Ectodermal cell (in vitro differentiated cells): Measurements from ENCODE around the gene PSME4.
"Not testable (repeated sequence)": the region's sequence is repeated elsewhere in the genome, so short reads cannot be mapped to it uniquely, and the experiment has no call there.

Source experiments
- H3K27ac ChIP-seq: 2 replicates; pipeline ENCODE4 v1.7.0; 2013; ENCODE audit warnings: mild to moderate bottlenecking, low read depth, low read length; ENCODE audit not compliant: insufficient read depth, poor library complexity, severe bottlenecking
- H3K27me3 ChIP-seq: 2 replicates; pipeline ENCODE4 v1.7.0; 2013; ENCODE audit warnings: mild to moderate bottlenecking, low read length; ENCODE audit not compliant: insufficient read depth, control insufficient read depth, poor library complexity, severe bottlenecking
- H3K36me3 ChIP-seq: one replicate; pipeline ENCODE4 v1.7.0; 2013; ENCODE audit warnings: low read length; ENCODE audit not compliant: control insufficient read depth, insufficient read depth
- H3K4me1 ChIP-seq: one replicate; pipeline ENCODE4 v1.7.0; 2013; ENCODE audit warnings: low read length; ENCODE audit not compliant: control insufficient read depth, insufficient read depth
- H3K4me3 ChIP-seq: 2 replicates; pipeline ENCODE4 v1.7.0; 2013; ENCODE audit warnings: low read depth, low read length, control low read depth; ENCODE audit not compliant: insufficient read depth
- H3K9me3 ChIP-seq: 2 replicates; pipeline ENCODE4 v1.7.0; 2013; ENCODE audit warnings: mild to moderate bottlenecking, low read length, moderate library complexity; ENCODE audit not compliant: control insufficient read depth
- WGBS, 2 experiments: methylation state at CpG; one replicate each; pipeline ENCODE4 v1.1.7; 2013; ENCODE audit warnings: missing lambda C conversion rate in 2 of 2; 5-methylcytosine and 5-hydroxymethylcytosine counted together

PSME4 gene

GRCh38 chr2:53939656-53940055 lies 31.1 kb downstream of the PSME4 start:
- Histone ChIP-seq H3K27me3 (no peaks in the 10 kb centered on the region), H3K4me1 (no peaks in the 10 kb centered on the region), H3K9me3 (no peaks in the 10 kb centered on the region), H3K27ac (no peak overlapping the region), H3K36me3 (peaks cover 13% of the 10 kb centered on the region), H3K4me3 (no peak overlapping the region)
- WGBS, 2 experiments = 96 to 100% methylated on average over 2 to 4 of the region's 4 CpGs

GRCh38 chr2:53938904-53939303 lies 31.9 kb downstream of the PSME4 start:
- peaks cover 13% of the 10 kb centered on the region for H3K36me3 ChIP-seq
- no peak overlapping the region for H3K4me3 ChIP-seq
- no peaks in the 10 kb centered on the region for H3K4me1 ChIP-seq
- WGBS, 2 experiments = 94 to 99% methylated on average over 1 to 2 of the region's 3 CpGs
- no peaks in the 10 kb centered on the region for H3K9me3 ChIP-seq
- H3K27me3 ChIP-seq = no peaks in the 10 kb centered on the region
- no peak overlapping the region for H3K27ac ChIP-seq

GRCh38 chr2:53933329-53933728 lies 37.5 kb downstream of the PSME4 start:
- H3K9me3 ChIP-seq = no peaks in the 10 kb centered on the region
- 84 to 94% methylated on average over 8 of the region's 8 CpGs for WGBS, 2 experiments
- no peaks in the 10 kb centered on the region for H3K4me1 ChIP-seq
- peaks cover 42% of the 10 kb centered on the region for H3K36me3 ChIP-seq
- no peak overlapping the region for H3K4me3 ChIP-seq
- no peaks in the 10 kb centered on the region for H3K27me3 ChIP-seq
- H3K27ac ChIP-seq = no peak overlapping the region

- not testable (repeated sequence) for H3K4me1 ChIP-seq, H3K27ac ChIP-seq, H3K27me3 ChIP-seq, H3K9me3 ChIP-seq, H3K4me3 ChIP-seq
- WGBS, 2 experiments = 89 to 93% methylated on average over 8 of the region's 8 CpGs
- peaks cover 54% of the 10 kb centered on the region for H3K36me3 ChIP-seq
Measured at GRCh38 chr2:53926321-53926720, 44.5 kb downstream of the PSME4 start.

GRCh38 chr2:53913721-53914120 lies 57.1 kb downstream of the PSME4 start:
- H3K4me1 ChIP-seq = no peaks in the 10 kb centered on the region
- 95 to 100% methylated on average over 3 of the region's 3 CpGs for WGBS, 2 experiments
- no peaks in the 10 kb centered on the region for H3K27me3 ChIP-seq
- H3K27ac ChIP-seq = no peak overlapping the region
- no peaks in the 10 kb centered on the region for H3K9me3 ChIP-seq
- H3K4me3 ChIP-seq = no peak overlapping the region
- H3K36me3 ChIP-seq = peaks cover 9% of the 10 kb centered on the region

GRCh38 chr2:53911434-53912189 lies 59.2 kb downstream of the PSME4 start:
- Histone ChIP-seq H3K27me3 (no peaks in the 10 kb centered on the region), H3K4me3 (no peak overlapping the region), H3K9me3 (no peaks in the 10 kb centered on the region), H3K27ac (no peak overlapping the region), H3K36me3 (peaks cover 4% of the 10 kb centered on the region), H3K4me1 (no peaks in the 10 kb centered on the region)
- 82 to 100% methylated on average over 1 to 3 of the region's 4 CpGs for WGBS, 2 experiments

DNA sequence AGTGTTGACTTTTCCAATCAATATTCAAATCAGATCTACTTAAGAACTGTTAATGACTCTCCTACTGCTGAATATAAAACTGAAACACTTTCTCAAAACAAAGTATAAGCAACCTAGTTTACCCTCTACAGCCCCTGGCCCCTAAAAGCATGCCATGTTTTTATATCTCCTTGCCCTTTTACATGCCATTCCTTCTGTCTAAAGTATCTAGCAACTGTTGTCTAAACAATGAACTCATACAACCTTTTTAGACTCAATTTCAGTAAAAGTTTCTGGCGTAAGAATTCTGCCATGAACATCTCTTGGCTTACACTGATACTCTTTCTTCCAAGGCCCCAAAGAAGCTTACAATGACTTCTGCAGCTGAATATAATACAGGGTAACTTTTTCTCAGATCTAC lies 63.2 kb downstream of the PSME4 start:
- no peaks in the 10 kb centered on the region for H3K9me3 ChIP-seq
- H3K4me3 ChIP-seq = no peak overlapping the region
- H3K27ac ChIP-seq = no peak overlapping the region
- peaks cover 25% of the 10 kb centered on the region for H3K36me3 ChIP-seq
- H3K27me3 ChIP-seq = no peaks in the 10 kb centered on the region
- WGBS, 2 experiments = 89 to 96% methylated on average over 1 of the region's 1 CpG
- no peaks in the 10 kb centered on the region for H3K4me1 ChIP-seq

DNA sequence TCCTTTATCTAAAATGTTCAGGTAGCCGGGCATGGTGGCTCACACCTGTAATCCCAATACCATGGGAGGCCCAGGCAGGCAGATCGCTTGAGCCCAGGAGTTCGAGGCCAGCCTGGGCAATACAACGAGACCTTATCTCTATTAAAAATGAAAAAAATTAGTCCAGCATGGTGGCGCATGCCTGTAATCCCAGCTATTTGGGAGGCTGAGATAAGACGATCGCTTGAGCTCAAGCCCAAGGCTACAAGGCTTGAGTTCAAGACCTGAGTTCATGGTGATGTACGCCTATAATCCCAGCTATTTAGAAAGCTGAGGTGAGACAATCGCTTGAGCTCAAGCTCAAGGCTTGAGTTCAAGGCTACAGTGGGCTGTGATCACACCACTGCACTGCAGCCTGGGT lies 65.4 kb downstream of the PSME4 start:
- H3K4me1 ChIP-seq = no peaks in the 10 kb centered on the region
- no peak overlapping the region for H3K4me3 ChIP-seq
- H3K27me3 ChIP-seq = no peaks in the 10 kb centered on the region
- H3K27ac ChIP-seq = no peak overlapping the region
- no peaks in the 10 kb centered on the region for H3K9me3 ChIP-seq
- 95 to 96% methylated on average over 9 of the region's 9 CpGs for WGBS, 2 experiments
- H3K36me3 ChIP-seq = peaks cover 33% of the 10 kb centered on the region

- H3K36me3 ChIP-seq = peaks cover 43% of the 10 kb centered on the region
- no peaks in the 10 kb centered on the region for H3K4me1 ChIP-seq
- no peaks in the 10 kb centered on the region for H3K9me3 ChIP-seq
- no peak overlapping the region for H3K27ac ChIP-seq
- 95 to 96% methylated on average over 4 of the region's 4 CpGs for WGBS, 2 experiments
- no peak overlapping the region for H3K4me3 ChIP-seq
- H3K27me3 ChIP-seq = no peaks in the 10 kb centered on the region
Measured at GRCh38 chr2:53903011-53903410, 67.8 kb downstream of the PSME4 start.

DNA sequence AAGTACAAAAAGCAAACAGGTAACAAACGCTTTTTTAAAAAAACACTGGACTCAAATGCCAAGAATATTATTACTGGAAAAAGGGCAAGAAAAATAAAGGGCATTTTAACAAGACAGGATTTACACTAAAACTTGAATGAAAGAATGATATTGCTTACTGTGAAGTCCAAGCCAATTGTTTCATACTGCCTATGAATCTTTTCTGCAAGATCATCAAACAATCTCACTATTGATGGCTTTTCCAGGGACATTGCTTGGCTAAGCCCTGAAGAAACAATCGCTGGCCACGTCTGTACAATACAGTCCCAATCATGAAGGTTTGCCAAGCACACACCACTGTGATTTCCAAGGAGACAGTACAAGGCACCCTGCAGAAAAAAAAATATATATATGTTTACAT lies 69.6 kb downstream of the PSME4 start:
- H3K27ac ChIP-seq = no peak overlapping the region
- no peaks in the 10 kb centered on the region for H3K9me3 ChIP-seq
- no peaks in the 10 kb centered on the region for H3K27me3 ChIP-seq
- no peak overlapping the region for H3K4me3 ChIP-seq
- H3K36me3 ChIP-seq = peaks cover 48% of the 10 kb centered on the region
- H3K4me1 ChIP-seq = no peaks in the 10 kb centered on the region
- WGBS, 2 experiments = 94 to 98% methylated on average over 3 of the region's 3 CpGs
